Dermis blood vessel endothelial cell (primary cell): ENCODE results near the gene HS3ST6. TPM values are rescaled to one million over a fixed set of nuclear protein-coding genes. Genes with fewer than 3 reads are reported as not detected.
A peak's percentile ranks its signal among the peaks of the same experiment; 100 is the strongest.
"Not testable (repeated sequence)": the region's sequence is repeated elsewhere in the genome, so short reads cannot be mapped to it uniquely, and the experiment has no call there.

Experiments
- DNase-seq: peaks from one replicate; pipeline ENCODE4 v3.0.0; 2010
- total RNA-seq: library from RNA; depleted of rRNA; stranded (reverse); fragments of >200 nt; gene quantifications from 2 replicates; pipeline ENCODE4 v1.2.3, GENCODE V29; 2014

The HS3ST6 gene
- total RNA-seq, 1 donor from 2014 or later: not detected

- no peak for DNase-seq
Measured at GRCh38 chr16:1906055-1906845, 12.0 kb downstream of the HS3ST6 start.

- no peak for DNase-seq
Measured at GRCh38 chr16:1903845-1904840, 14.1 kb downstream of the HS3ST6 start.

GRCh38 chr16:1903220-1903574 lies 15.0 kb downstream of the HS3ST6 start:
- DNase-seq: no peak

- DNase-seq: no peak
Measured at GRCh38 chr16:1902547-1903219, 15.5 kb downstream of the HS3ST6 start.

- DNase-seq: no peak
Measured at GRCh38 chr16:1900452-1900774, 17.8 kb downstream of the HS3ST6 start.

- DNase-seq: no peak
Measured at GRCh38 chr16:1899641-1900451, 18.4 kb downstream of the HS3ST6 start.

- DNase-seq: not testable (repeated sequence)
Measured at GRCh38 chr16:1897692-1898091, 20.5 kb downstream of the HS3ST6 start.

- no peak for DNase-seq
Measured at GRCh38 chr16:1895949-1896675, 22.1 kb downstream of the HS3ST6 start.

GRCh38 chr16:1895068-1895467 lies 23.1 kb downstream of the HS3ST6 start:
- DNase-seq: no peak

- no peak for DNase-seq
Measured at GRCh38 chr16:1890708-1891050, 27.5 kb downstream of the HS3ST6 start.

GRCh38 chr16:1890024-1890707 lies 28.0 kb downstream of the HS3ST6 start:
- no peak for DNase-seq

- DNase-seq: no peak
Measured at GRCh38 chr16:1887711-1888354, 30.4 kb downstream of the HS3ST6 start.

- no peak for DNase-seq
Measured at GRCh38 chr16:1884889-1885288, 33.3 kb downstream of the HS3ST6 start.

- DNase-seq: peak; percentile 47
Measured at GRCh38 chr16:1884155-1884760, 34.0 kb downstream of the HS3ST6 start.

- not testable (repeated sequence) for DNase-seq
Measured at GRCh38 chr16:1881172-1881571, 37.0 kb downstream of the HS3ST6 start.

GRCh38 chr16:1879477-1879876 lies 38.7 kb downstream of the HS3ST6 start:
- no peak for DNase-seq

GRCh38 chr16:1878256-1878655 lies 40.0 kb downstream of the HS3ST6 start:
- no peak for DNase-seq

- no peak for DNase-seq
Measured at GRCh38 chr16:1877804-1878203, 40.4 kb downstream of the HS3ST6 start.

- DNase-seq: no peak
Measured at GRCh38 chr16:1877089-1877488, 41.1 kb downstream of the HS3ST6 start.

- no peak for DNase-seq
Measured at GRCh38 chr16:1876468-1876867, 41.7 kb downstream of the HS3ST6 start.
